HG02943 (cell line): Measurements from ENCODE around the gene SP100.

Experiments
- ATAC-seq: cut with Tn5 transposase; IDR thresholded peaks from one replicate; pipeline ENCODE4 v1.9.1; 2021; ENCODE audit warnings: mild to moderate bottlenecking, low read depth, moderate library complexity; ENCODE audit not compliant: unreplicated experiment

Gene SP100

GRCh38 chr2:230592775-230593174, 176.8 kb downstream of the SP100 start:
- no peak for ATAC-seq
